Endodermal cell (in vitro differentiated cells): ENCODE measurements around the gene ANO9. TPM values are rescaled to one million over a fixed set of nuclear protein-coding genes. Genes with fewer than 3 reads are reported as not detected.

ENCODE experiments used
- DNase-seq: peaks from one replicate; pipeline ENCODE4 v3.0.0-alpha.2; 2017
- H3K27ac ChIP-seq: 2 replicates; pipeline ENCODE4 v1.5.1; 2013; ENCODE audit warnings: mild to moderate bottlenecking, low read depth, low read length, moderate library complexity
- H3K27me3 ChIP-seq: 2 replicates; pipeline ENCODE4 v1.6.1; 2013; ENCODE audit warnings: mild to moderate bottlenecking, low read length, moderate library complexity; ENCODE audit not compliant: insufficient read depth, control insufficient read depth, poor library complexity, severe bottlenecking
- H3K36me3 ChIP-seq: 2 replicates; pipeline ENCODE4 v1.7.0; 2013; ENCODE audit warnings: mild to moderate bottlenecking, low read length, moderate library complexity; ENCODE audit not compliant: control insufficient read depth, insufficient read depth
- H3K4me1 ChIP-seq: one replicate; pipeline ENCODE4 v1.7.0; 2013; ENCODE audit warnings: low read length; ENCODE audit not compliant: control insufficient read depth, insufficient read depth
- H3K4me3 ChIP-seq: 2 replicates; pipeline ENCODE4 v1.5.1; 2013; ENCODE audit warnings: mild to moderate bottlenecking, low read length, moderate library complexity
- H3K9ac ChIP-seq: 2 replicates; pipeline ENCODE4 v1.6.1; 2013; ENCODE audit warnings: mild to moderate bottlenecking, low read length, moderate library complexity; ENCODE audit not compliant: poor library complexity, severe bottlenecking; ENCODE audit errors: extremely low read depth
- H3K9me3 ChIP-seq: 2 replicates; pipeline ENCODE4 v1.6.1; 2013; ENCODE audit warnings: mild to moderate bottlenecking, low read length, moderate library complexity; ENCODE audit not compliant: control insufficient read depth
- H3K27ac Mint-ChIP-seq: 2 replicates; pipeline ENCODE4 v1.8.0; 2020; ENCODE audit warnings: mixed read lengths
- H3K27me3 Mint-ChIP-seq: 2 replicates; pipeline ENCODE4 v1.8.0; 2021; ENCODE audit warnings: mild to moderate bottlenecking, mixed read lengths; ENCODE audit not compliant: insufficient read depth
- H3K36me3 Mint-ChIP-seq: 2 replicates; pipeline ENCODE4 v1.8.0; 2020; ENCODE audit warnings: low read depth, mixed read lengths
- H3K4me1 Mint-ChIP-seq: 2 replicates; pipeline ENCODE4 v1.8.0; 2020; ENCODE audit warnings: mixed read lengths
- H3K4me3 Mint-ChIP-seq: 2 replicates; pipeline ENCODE4 v1.8.0; 2020; ENCODE audit warnings: mild to moderate bottlenecking, moderate library complexity, mixed read lengths
- H3K9me3 Mint-ChIP-seq: 2 replicates; pipeline ENCODE4 v1.8.0; 2020; ENCODE audit warnings: mild to moderate bottlenecking, mixed read lengths
- WGBS, 2 experiments: methylation state at CpG; one replicate each; pipeline versions ENCODE4 v1.1.5 to v1.1.7; 2013; ENCODE audit warnings: missing lambda C conversion rate in 2 of 2, mixed read lengths in 1 of 2; ENCODE audit not compliant: insufficient coverage in 1 of 2, insufficient read length in 1 of 2; 5-methylcytosine and 5-hydroxymethylcytosine counted together
- total RNA-seq, 2 donors: library from RNA; stranded (reverse); fragmentation: NEBNext Ultra II Directional in 1 of 2; extraction: Animal tissue kit (Norgen Biotek cat#: 25700) in 1 of 2; gene quantifications; 2 replicates in 1 of 2; 3 replicates in 1 of 2; pipeline ENCODE4 v1.2.1, GENCODE V29; 2021
- TF ChIP-seq, protein P1 (sequence below): fragments of 200-600 bp; sonication (generic); conservative IDR thresholded peaks from 2 replicates; pipeline ENCODE4 v1.5.0; 2021; ENCODE audit warnings: antibody characterized with exemption, mild to moderate bottlenecking

The ANO9 gene
- total RNA-seq, 2 donors from 2014 or later, result 16.8 to 17.8 TPM

DNA sequence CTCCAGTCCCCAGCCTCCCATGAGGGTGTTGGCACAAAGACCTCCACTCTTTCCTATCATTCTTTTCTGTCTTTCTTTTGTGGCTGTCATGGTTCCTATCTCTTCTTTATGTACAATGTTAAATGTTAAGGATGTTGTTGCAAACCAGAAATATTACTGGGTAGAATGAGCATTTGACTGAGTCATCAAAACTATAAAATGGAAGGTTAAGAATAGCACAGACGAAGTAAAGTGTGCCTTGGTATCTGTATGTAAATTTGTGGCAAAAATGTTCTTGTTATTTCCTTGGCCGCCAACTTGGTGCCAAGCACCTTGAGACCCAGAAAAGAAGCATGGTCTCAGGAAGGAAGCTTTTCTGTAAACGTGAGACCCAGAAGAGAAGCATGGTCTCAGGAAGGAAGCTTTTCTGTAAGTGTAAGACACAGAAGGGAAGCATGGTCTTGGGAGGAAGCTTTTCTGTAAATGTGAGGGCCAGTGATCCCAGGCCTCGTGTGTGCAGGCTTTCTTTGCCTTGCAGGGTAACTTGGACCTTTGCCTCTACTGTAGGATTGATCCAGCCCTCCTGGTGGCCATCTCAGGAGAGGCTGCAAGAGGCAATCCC lies 54.5 kb downstream of the ANO9 start:
- Histone ChIP-seq H3K27me3 (peaks cover 15% of the 10 kb centered on the region), H3K9me3 (no peaks in the 10 kb centered on the region), H3K9ac (no peak overlapping the region), H3K4me1 (no peaks in the 10 kb centered on the region), H3K36me3 (no peaks in the 10 kb centered on the region), H3K27ac (no peak overlapping the region), H3K4me3 (no peak overlapping the region)
- Mint-ChIP-seq H3K27me3 (peaks cover 20% of the 10 kb centered on the region), H3K4me1 (no peaks in the 10 kb centered on the region), H3K9me3 (peaks cover 5% of the 10 kb centered on the region), H3K27ac (no peak overlapping the region), H3K4me3 (no peak overlapping the region), H3K36me3 (no peaks in the 10 kb centered on the region)
- TF ChIP-seq, protein P1, sequence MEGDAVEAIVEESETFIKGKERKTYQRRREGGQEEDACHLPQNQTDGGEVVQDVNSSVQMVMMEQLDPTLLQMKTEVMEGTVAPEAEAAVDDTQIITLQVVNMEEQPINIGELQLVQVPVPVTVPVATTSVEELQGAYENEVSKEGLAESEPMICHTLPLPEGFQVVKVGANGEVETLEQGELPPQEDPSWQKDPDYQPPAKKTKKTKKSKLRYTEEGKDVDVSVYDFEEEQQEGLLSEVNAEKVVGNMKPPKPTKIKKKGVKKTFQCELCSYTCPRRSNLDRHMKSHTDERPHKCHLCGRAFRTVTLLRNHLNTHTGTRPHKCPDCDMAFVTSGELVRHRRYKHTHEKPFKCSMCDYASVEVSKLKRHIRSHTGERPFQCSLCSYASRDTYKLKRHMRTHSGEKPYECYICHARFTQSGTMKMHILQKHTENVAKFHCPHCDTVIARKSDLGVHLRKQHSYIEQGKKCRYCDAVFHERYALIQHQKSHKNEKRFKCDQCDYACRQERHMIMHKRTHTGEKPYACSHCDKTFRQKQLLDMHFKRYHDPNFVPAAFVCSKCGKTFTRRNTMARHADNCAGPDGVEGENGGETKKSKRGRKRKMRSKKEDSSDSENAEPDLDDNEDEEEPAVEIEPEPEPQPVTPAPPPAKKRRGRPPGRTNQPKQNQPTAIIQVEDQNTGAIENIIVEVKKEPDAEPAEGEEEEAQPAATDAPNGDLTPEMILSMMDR, result peak; percentile 46
- WGBS, 2 experiments, result 77 to 82% methylated on average over 4 of the region's 4 CpGs
- no peak for DNase-seq

DNA sequence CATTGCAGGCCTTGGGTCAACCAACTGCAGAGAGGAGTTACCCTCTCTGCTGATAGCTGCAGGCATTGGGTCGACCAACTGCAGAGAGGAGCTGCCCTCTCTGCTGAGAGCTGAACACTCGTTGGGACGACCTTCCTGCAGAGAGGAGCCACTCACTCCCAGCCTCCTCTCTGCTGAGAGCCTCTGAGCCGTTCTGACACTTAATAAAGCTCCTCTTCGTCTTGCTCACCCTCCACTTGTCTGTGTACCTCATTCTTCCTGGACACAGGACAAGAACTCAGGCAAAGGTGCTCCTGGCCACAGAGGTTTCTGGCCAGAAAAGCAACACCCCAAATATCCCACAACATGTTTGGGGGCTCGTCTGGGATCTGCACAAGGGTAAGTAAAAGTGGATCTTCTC lies 55.3 kb downstream of the ANO9 start:
- no peak overlapping the region for H3K4me3 Mint-ChIP-seq
- H3K36me3 Mint-ChIP-seq, result peaks cover 5% of the 10 kb centered on the region
- H3K9me3 ChIP-seq, result no peaks in the 10 kb centered on the region
- H3K27ac Mint-ChIP-seq, result no peak overlapping the region
- peaks cover 15% of the 10 kb centered on the region for H3K27me3 ChIP-seq
- peaks cover 5% of the 10 kb centered on the region for H3K9me3 Mint-ChIP-seq
- 83 to 89% methylated on average over 5 to 6 of the region's 6 CpGs for WGBS, 2 experiments
- TF ChIP-seq, protein P1, result no peak
- no peak overlapping the region for H3K9ac ChIP-seq
- H3K27me3 Mint-ChIP-seq, result peaks cover 20% of the 10 kb centered on the region
- H3K27ac ChIP-seq, result no peak overlapping the region
- no peak overlapping the region for H3K4me3 ChIP-seq
- no peaks in the 10 kb centered on the region for H3K36me3 ChIP-seq
- no peaks in the 10 kb centered on the region for H3K4me1 Mint-ChIP-seq
- no peaks in the 10 kb centered on the region for H3K4me1 ChIP-seq
- no peak for DNase-seq

DNA sequence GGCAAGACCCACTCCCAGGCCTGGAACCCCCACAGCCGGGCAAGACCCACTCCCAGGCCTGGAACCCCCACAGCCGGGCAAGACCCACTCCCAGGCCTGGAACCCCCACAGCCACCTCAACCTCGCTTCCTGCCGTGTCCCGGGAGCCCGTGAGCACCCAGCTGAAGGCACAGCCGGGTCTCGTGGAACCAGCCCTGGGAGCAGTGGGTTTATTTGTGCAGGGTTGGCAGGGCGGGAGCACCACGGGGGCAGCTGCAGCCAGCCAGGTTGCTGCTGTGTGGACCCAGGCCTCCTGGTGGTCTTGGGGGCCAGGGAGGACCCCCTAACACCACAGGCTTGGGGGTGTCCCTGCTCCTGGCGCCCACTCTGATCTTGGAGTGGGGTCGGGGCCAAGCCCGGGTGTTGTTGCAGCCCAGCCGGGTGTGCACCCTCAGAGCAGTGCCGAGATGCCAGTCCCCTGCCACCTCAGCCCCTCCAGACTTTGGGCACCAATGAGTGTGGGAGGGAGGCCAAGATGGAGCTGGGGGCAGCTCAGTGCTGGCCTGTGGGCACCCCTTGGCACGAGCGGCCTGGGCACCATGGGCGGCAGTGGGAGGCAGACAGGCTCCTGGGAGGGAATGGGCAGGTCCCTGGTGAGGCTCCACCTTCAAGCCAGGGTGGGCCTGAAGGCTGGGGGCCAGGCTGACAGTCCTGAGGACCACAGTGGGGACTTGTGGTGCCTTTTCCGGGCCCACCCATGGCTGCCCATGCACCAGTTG lies 56.0 kb downstream of the ANO9 start:
- H3K36me3 ChIP-seq, result no peaks in the 10 kb centered on the region
- no peak overlapping the region for H3K27ac ChIP-seq
- Mint-ChIP-seq H3K27me3 (peaks cover 20% of the 10 kb centered on the region), H3K36me3 (peaks cover 5% of the 10 kb centered on the region), H3K27ac (no peak overlapping the region), H3K9me3 (peaks cover 5% of the 10 kb centered on the region), H3K4me1 (no peaks in the 10 kb centered on the region), H3K4me3 (no peak overlapping the region)
- no peaks in the 10 kb centered on the region for H3K4me1 ChIP-seq
- H3K9ac ChIP-seq, result no peak overlapping the region
- TF ChIP-seq, protein P1, result no peak
- DNase-seq, result no peak
- 87 to 93% methylated on average over 5 to 17 of the region's 19 CpGs for WGBS, 2 experiments
- H3K9me3 ChIP-seq, result no peaks in the 10 kb centered on the region
- no peak overlapping the region for H3K4me3 ChIP-seq
- peaks cover 15% of the 10 kb centered on the region for H3K27me3 ChIP-seq
